Measurements from ENCODE around the gene PRDM2.

- TF ChIP-seq POLR2A (IDR thresholded peaks at IDR 0.05) (no peak), CTCF (IDR thresholded peaks at IDR 0.05) (no peak), EP300 (IDR thresholded peaks at IDR 0.05) (no peak), POLR2AphosphoS5 (IDR thresholded peaks at IDR 0.05) (no peak)
These were observed 103.0 kb downstream of the PRDM2 start for GRCh38 chr1:13802782-13803545.

Measured in sigmoid colon (tissue), 4 donors.